Liver (tissue), 9 donors: ENCODE data around the gene JAKMIP1. TPM values are rescaled to one million over a fixed set of nuclear protein-coding genes. Genes with fewer than 3 reads are reported as not detected.

Experiments used
- DNase-seq: peaks from one replicate; pipeline ENCODE4 v3.0.0-alpha.2; 2017; ENCODE audit warnings: low spot score
- H3K27ac ChIP-seq, 2 donors: one replicate each; pipeline ENCODE4 v1.7.0; 2013; ENCODE audit warnings: inconsistent platforms in 2 of 2, low read length in 2 of 2, control low read depth in 1 of 2, low read depth in 1 of 2, mild to moderate bottlenecking in 1 of 2
- H3K27me3 ChIP-seq, 4 donors: one replicate each; pipeline versions ENCODE4 v1.6.1 to v1.7.0; 2013; ENCODE audit warnings: low read length in 3 of 4, inconsistent platforms in 1 of 4, mild to moderate bottlenecking in 1 of 4, moderate library complexity in 1 of 4; ENCODE audit not compliant: control insufficient read depth in 4 of 4, insufficient read depth in 4 of 4
- H3K36me3 ChIP-seq, 4 donors: one replicate each; pipeline versions ENCODE4 v1.6.1 to v1.7.0; 2013; ENCODE audit warnings: low read length in 3 of 4, mild to moderate bottlenecking in 3 of 4, low read depth in 1 of 4, moderate library complexity in 1 of 4; ENCODE audit not compliant: control insufficient read depth in 4 of 4, insufficient read depth in 3 of 4
- H3K4me1 ChIP-seq, 4 donors: one replicate each; pipeline versions ENCODE4 v1.6.1 to v1.7.0; 2013; ENCODE audit warnings: low read length in 3 of 4, mild to moderate bottlenecking in 3 of 4, moderate library complexity in 1 of 4; ENCODE audit not compliant: control insufficient read depth in 4 of 4, insufficient read depth in 4 of 4
- H3K4me3 ChIP-seq, 3 donors: one replicate each; pipeline versions ENCODE4 v1.6.1 to v1.7.0; 2013; ENCODE audit warnings: low read length in 3 of 3, control low read depth in 1 of 3, low read depth in 1 of 3, mild to moderate bottlenecking in 1 of 3
- H3K9ac ChIP-seq, 2 donors: one replicate each; pipeline ENCODE4 v1.7.0; 2013; ENCODE audit warnings: low read length in 2 of 2, mild to moderate bottlenecking in 2 of 2, moderate library complexity in 2 of 2, control low read depth in 1 of 2, low read depth in 1 of 2
- H3K9me3 ChIP-seq, 4 donors: one replicate each; pipeline versions ENCODE4 v1.6.1 to v1.7.0; 2013; ENCODE audit warnings: low read length in 3 of 4; ENCODE audit not compliant: control insufficient read depth in 4 of 4
- CTCF ChIP-seq: fragments of 150-350 bp; IDR thresholded peaks from 2 replicates; pipeline ENCODE4 v1.5.1; 2017; ENCODE audit warnings: improper control_type of control experiment, low read depth, low read length; ENCODE audit not compliant: missing input control
- GABPA ChIP-seq, 2 donors: IDR thresholded peaks in 1 of 2; conservative IDR thresholded peaks in 1 of 2; 2 replicates each; pipeline ENCODE4 v1.6.1; 2016; ENCODE audit warnings: antibody characterized with exemption in 2 of 2, mild to moderate bottlenecking in 1 of 2, moderate library complexity in 1 of 2
- HNF4A ChIP-seq, 2 donors: conservative IDR thresholded peaks; 2 replicates each; pipeline ENCODE4 v1.6.1; 2016; ENCODE audit warnings: antibody characterized with exemption in 2 of 2, mild to moderate bottlenecking in 2 of 2
- HNF4G ChIP-seq: IDR thresholded peaks from 2 replicates; pipeline ENCODE4 v1.6.1; 2016; ENCODE audit warnings: antibody characterized with exemption
- JUND ChIP-seq, 2 donors: IDR thresholded peaks; 2 replicates each; pipeline ENCODE4 v1.6.1; 2016; ENCODE audit warnings: antibody characterized with exemption in 2 of 2
- MAX ChIP-seq: IDR thresholded peaks from 2 replicates; pipeline ENCODE4 v1.6.1; 2016; ENCODE audit warnings: antibody characterized with exemption
- NR2F2 ChIP-seq: IDR thresholded peaks from 2 replicates; pipeline ENCODE4 v1.6.1; 2016; ENCODE audit warnings: antibody characterized with exemption
- REST ChIP-seq: IDR thresholded peaks from 2 replicates; pipeline ENCODE4 v1.6.1; 2016; ENCODE audit warnings: antibody characterized with exemption, mild to moderate bottlenecking
- RXRA ChIP-seq, 2 donors: IDR thresholded peaks; 2 replicates each; pipeline ENCODE4 v1.6.1; 2017 to 2018; ENCODE audit warnings: antibody characterized with exemption in 2 of 2, mild to moderate bottlenecking in 1 of 2
- SP1 ChIP-seq: IDR thresholded peaks from 2 replicates; pipeline ENCODE4 v1.6.1; 2018; ENCODE audit warnings: antibody characterized with exemption, mild to moderate bottlenecking
- TAF1 ChIP-seq: conservative IDR thresholded peaks from 2 replicates; pipeline ENCODE4 v1.6.1; 2016; ENCODE audit warnings: antibody characterized with exemption, mild to moderate bottlenecking
- YY1 ChIP-seq: IDR thresholded peaks from 2 replicates; pipeline ENCODE4 v1.6.1; 2016; ENCODE audit warnings: antibody characterized with exemption, mild to moderate bottlenecking
- WGBS: extraction: QIAGEN DNeasy Blood & Tissue Kit; methylation state at CpG from one replicate; pipeline ENCODE4 v1.1.7; 2013; 5-methylcytosine and 5-hydroxymethylcytosine counted together
- polyA plus RNA-seq, 2 donors: library from polyadenylated mRNA; stranded (reverse) in 1 of 2; unstranded in 1 of 2; fragments of 200-250 nt in 1 of 2; fragments of >200 nt in 1 of 2; fragmentation: Nextera tagmentation in 1 of 2; extraction: Ambion mirVana in 1 of 2; gene quantifications; one replicate each; pipeline versions ENCODE4 v1.2.1 to v1.2.3, GENCODE V29; 2013 to 2015
- total RNA-seq, 2 donors: library from RNA; depleted of rRNA; stranded (reverse); fragments of >200 nt; gene quantifications; one replicate each; pipeline ENCODE4 v1.2.3, GENCODE V29; 2014
- donor health status: healthy.
- donor health status: healthy.
- donor health status: healthy.
- donor health status: healthy.
- donor health status: healthy.

The JAKMIP1 gene
- total and polyA plus RNA-seq, 4 donors, result 0.08 to 0.50 TPM; not detected in 2

DNA sequence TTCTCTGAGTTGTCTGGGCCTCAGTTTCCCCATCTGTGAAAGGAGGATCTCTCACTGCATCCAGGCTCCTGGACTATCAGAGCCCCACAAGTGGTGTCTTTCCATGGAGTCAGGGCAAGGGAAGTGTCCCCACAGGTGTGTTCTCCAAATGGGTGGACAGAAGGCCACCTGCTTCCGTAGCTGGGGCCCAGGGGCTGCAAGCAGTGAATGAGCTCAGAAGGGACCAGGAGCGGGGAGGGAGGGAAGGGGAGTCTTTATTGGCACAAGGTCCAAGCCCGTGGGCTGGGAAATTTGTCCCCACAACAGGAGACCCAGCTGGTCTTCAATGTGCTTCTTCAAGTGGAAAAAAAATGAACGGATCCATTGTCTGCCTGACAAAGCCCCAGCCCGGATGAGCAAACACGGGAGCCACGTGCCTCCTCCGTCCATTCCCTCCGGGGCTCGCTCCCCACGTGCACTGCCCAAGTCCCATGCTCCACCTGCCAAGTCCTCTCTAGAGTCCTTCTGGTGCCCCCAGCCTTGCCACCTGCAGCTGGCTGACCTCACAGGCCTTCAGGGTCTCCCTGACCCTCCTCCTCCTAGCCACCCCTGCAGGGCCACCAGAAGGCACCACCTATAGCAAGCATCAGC lies 72.0 kb downstream of the JAKMIP1 start:
- Histone ChIP-seq H3K4me1 (no peaks in the 10 kb centered on the region), H3K27me3 (no peaks in the 10 kb centered on the region), H3K9ac (no peak overlapping the region), H3K9me3 (no peaks in the 10 kb centered on the region), H3K27ac (no peak overlapping the region), H3K4me3 (no peak overlapping the region), H3K36me3 (no peaks in the 10 kb centered on the region)
- TF ChIP-seq NR2F2 (no peak), CTCF (no peak), TAF1 (no peak), RXRA (IDR thresholded peaks at IDR 0.05) (no peak)
- WGBS, result 59% methylated on average over 11 of the region's 11 CpGs
- DNase-seq, result no peak

DNA sequence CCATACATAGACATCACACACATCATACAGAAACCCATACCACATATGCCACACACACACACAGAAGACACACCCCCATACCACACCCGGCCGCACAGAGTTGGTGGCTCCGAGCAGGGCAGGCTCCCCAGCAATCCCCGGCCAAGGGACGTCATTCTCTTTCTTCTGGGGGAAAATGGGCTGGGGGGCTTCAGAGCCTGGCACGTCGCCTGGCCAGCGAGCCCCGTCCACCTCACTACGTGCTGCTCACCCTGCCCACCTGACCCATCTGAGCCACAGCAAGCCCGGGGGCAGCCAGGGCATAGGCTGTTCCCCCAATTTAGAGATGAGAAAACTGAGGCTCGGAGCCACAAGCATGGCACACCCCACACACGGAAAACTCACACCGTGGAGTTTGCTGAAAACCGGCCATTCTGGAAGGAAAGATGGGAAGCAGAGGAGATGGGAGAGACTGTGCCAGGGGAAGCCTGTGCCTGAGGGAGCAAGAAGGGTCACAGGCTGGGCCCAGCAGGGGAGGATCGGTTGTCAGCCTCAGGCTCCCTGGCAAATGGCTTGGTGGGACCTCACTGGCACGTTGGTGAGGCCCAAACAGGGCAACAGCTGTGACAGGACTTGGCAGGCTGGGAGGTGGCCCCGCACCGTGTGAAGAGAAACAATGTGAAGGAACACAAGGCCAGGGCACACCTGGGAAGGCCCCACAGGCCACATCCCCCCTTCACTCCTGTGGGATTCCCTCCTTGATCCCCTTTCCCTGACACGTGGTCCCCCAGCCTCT lies 73.2 kb downstream of the JAKMIP1 start:
- Histone ChIP-seq H3K36me3 (no peaks in the 10 kb centered on the region), H3K4me1 (no peaks in the 10 kb centered on the region), H3K9ac (no peak overlapping the region), H3K4me3 (no peak overlapping the region), H3K27ac (no peak overlapping the region), H3K27me3 (no peaks in the 10 kb centered on the region), H3K9me3 (no peaks in the 10 kb centered on the region)
- DNase-seq, result no peak
- no peak for TF ChIP-seq HNF4G
- no peak for TF ChIP-seq YY1
- TF ChIP-seq GABPA (IDR thresholded peaks at IDR 0.05 in 1 of 2, conservative IDR thresholded peaks at IDR 0.05 in 1 of 2), result no peak
- TF ChIP-seq NR2F2, result no peak
- TF ChIP-seq SP1, result no peak
- TF ChIP-seq HNF4A (conservative IDR thresholded peaks at IDR 0.05), result no peak
- WGBS, result 85% methylated on average over 20 of the region's 20 CpGs

GRCh38 chr4:6125103-6125651 lies 75.2 kb downstream of the JAKMIP1 start:
- Histone ChIP-seq H3K27ac (no peak overlapping the region), H3K27me3 (no peaks in the 10 kb centered on the region), H3K4me3 (no peak overlapping the region), H3K9me3 (no peaks in the 10 kb centered on the region), H3K36me3 (no peaks in the 10 kb centered on the region), H3K4me1 (no peaks in the 10 kb centered on the region), H3K9ac (no peak overlapping the region)
- no peak for TF ChIP-seq REST
- no peak for TF ChIP-seq JUND (IDR thresholded peaks at IDR 0.05)
- no peak for TF ChIP-seq MAX
- TF ChIP-seq TAF1, result no peak
- TF ChIP-seq SP1, result no peak
- no peak for DNase-seq
- 68% methylated on average over 5 of the region's 5 CpGs for WGBS
